Activated CD8-positive, alpha-beta memory T cell treated with anti-CD3 and anti-CD28 coated beads for 4 hours (primary cell): Measurements from ENCODE around the gene DNAJB12.
"Not testable (repeated sequence)": the region's sequence is repeated elsewhere in the genome, so short reads cannot be mapped to it uniquely, and the experiment has no call there.

ENCODE experiments used
- DNase-seq, 2 donors: peaks; one replicate each; pipeline ENCODE4 v3.0.0-alpha.2; 2020; ENCODE audit warnings: low read depth in 2 of 2

Gene DNAJB12

GRCh38 chr10:72331575-72332422 is 22.9 kb downstream of the DNAJB12 start:
- DNase-seq, result peak; percentile 77 to 80

DNA sequence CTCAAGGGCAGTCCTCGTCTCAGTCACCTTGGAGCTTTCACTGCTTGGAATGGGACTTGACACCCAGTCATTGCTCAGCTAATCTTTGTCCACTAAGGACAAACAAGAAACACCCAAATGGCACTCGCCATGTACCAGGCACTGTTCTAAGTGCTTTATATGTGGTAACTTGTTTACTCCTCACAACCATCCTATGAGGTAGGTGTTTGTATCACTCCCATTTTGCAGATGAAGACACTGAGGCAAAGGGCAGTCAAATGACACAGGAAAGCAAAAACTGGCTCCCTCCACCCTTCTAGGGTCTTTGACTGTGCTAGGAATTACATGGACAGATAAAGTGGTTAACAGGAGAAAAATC is 24.7 kb downstream of the DNAJB12 start:
- no peak for DNase-seq

DNA sequence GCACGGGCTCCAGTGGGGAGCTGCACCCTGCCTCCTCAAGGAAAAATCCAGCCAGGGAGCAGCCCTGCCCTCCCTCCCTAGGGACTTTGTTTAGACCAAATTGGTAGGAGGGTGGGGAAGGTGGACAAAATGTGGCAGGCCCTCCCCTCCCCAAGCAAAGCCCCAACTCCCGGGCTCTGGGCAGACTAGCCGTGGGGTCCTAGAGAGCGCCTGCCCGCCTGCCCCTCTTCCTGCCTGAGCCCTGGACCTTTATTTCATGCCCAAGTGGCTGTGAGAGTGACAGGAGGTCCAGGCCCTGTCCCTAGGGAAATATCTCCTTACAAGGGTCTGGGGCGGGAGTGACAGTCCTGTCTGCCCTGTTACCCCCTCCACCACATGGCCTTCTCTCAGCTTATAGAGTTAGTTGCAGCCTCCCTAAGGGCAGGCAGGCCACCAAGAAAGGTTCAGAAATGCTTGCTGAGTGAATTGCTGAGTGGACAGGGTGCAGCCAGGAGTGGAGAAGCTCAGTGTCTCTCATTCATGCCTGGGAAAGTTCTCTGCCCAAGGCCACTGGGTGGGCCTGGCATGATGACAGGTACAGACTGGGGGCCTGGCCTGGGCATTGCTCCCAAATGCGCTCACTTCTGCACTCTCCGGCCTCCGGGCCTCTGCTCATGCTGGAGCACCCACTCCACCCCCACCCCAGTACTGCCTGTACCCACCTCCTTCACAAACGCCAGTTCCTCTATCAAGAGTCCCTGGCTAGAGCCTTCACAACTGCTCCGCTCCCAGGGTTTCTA is 25.2 kb downstream of the DNAJB12 start:
- DNase-seq, result no peak

DNA sequence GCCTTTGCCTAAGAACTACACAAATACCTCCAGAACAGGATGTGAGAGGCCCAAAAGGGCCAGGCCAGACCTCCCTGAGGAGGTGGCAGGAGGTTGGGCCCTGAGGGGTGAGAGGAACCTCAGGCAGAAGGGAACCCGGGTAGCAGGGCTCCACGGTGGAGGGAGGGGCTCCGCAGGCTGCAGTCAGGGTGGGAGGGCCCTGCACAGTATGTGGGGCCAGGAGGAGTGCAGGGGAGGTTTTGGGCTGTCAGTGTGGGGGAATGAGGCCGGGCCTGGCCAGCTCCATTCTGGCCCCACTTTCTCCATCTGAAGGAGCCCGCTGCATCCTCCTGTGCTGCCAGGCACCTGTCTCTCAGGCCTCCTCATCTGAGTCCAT is 25.9 kb downstream of the DNAJB12 start:
- no peak for DNase-seq

- no peak for DNase-seq
Observed at GRCh38 chr10:72328045-72328828, 26.5 kb downstream of the DNAJB12 start.

DNA sequence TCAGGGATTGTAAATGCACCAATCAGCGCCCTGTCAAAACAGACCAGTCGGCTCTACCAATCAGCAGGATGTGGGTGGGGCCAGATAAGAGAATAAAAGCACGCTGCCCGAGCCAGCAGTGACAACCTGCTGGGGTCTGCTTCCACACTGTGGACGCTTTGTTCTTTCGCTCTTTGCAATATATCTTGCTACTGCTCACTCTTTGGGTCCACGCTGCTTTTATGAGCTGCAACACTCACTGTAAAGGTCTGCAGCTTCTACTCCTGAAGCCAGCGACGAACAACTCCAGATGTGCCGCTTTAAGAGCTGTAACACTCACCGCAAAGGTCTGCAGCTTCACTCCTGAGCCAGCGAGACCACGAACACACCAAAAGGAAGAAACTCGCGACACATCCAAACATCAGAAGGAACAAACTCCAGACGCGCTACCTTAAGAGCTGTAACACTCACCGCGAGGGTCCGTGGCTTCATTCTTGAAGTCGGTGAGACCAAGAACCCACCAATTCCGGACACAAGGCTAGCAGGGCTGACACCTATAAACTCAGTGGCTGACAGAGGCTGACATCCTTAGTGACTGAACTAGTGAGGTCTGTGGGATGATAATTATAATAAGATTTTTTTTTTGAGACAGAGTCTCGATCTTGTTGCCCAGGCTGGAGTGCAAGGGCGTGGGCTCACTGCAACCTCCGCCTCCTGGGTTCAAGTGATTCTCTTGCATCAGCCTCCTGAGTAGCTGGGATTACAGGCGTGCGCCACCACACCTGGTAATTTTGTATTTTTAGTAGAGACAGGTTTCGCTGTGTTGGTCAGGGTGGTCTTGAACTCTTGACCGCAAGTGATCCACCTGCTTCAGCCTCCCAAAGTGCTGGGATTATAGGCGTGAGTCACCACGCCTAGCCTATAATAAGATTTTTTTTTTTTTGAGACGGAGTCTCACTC is 27.8 kb downstream of the DNAJB12 start:
- DNase-seq, result not testable (repeated sequence)

DNA sequence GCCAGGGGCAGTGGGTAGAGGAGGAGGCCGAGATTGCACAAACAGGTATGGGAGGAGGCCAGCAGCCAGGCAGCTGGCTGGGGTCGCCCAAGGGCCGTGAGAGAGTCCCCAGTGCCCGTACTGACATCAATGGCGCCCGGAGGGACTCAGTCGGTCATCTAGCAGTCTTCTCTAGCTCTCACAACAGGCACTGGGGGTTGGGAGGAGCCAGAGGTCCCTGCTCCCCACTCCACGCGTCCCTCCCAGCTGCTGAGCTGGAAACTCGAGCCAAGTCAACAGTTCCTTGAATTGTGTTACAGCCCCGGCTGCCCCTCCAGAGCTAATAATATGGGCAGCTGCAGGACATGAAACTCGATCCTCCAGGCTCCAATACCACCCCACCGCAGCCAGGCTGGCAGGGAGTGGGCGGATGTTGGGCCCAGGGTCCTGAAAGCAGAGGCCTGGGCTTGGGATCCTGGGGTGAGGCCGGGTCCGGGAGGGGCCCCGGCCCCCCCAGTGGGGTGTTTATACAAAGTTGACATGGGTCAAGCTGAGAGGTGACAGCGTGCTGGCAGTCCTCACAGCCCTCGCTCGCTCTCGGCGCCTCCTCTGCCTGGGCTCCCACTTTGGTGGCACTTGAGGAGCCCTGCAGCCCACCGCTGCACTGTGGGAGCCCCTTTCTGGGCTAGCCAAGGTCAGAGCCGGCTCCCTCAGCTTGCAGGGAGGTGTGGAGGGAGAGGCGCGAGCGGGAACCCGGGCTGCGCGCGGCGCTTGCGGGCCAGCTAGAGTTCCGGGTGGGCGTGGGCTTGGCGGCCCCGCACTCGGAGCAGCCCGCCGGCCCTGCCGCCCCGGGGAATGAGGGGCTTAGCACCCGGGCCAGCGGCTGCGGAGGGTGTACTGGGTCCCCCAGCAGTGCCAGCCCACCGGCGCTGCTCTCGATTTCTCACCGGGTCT is 29.2 kb downstream of the DNAJB12 start:
- DNase-seq, result not testable (repeated sequence)

DNA sequence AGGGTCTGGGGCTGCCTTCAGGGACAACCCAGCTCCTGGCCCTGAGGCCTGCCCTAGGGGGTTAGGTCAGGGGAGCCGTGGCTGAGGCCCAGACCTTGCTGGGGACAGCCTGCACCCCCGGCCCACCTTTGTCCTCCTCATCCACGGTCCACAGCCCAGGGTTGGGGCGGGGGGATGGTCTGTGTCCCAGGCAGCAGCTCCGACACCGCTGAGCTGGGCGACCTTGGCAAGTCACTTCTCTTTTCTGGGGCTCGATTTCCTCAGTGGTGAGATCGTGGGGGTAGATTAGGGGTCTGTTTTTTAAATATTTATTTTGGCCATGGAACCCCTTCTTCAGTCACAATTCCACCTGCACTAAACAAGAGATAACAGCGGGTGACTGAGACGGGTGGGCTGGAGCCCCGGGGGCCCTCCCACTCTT is 30.9 kb downstream of the DNAJB12 start:
- DNase-seq, result no peak

DNA sequence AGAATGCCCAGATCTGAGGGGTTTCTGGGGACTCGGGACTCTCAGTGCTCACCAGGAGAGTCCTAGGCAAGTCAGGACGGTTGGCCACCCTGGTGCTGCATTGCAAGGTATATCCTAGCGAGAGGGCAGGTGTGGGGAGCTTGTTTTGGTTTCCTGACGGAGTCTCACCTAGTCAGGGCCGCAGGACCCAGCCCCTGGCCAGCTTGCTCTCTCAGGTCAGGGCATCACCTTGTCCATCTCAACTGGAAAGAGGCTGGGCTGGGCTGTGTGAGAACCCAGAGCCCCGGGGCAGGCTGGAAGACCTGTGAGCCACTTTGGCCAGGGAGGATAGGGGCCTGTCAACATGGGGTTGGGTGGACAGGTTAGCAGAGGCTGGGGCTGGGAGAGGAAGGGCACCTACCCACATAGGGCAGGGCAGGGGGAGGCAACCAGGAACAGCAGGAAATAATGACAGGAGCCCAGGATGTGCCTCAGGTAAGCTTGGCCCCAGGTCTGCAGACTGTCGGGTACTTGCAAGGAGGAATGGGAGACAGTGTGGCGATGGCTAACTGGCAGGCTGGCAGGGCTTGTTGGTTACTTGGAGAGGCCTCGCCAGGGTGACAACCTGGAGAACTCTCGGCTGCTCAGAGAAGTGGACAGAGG is 31.5 kb downstream of the DNAJB12 start:
- DNase-seq, result no peak

GRCh38 chr10:72322280-72323058 is 32.2 kb downstream of the DNAJB12 start:
- no peak for DNase-seq

GRCh38 chr10:72322030-72322279 is 32.8 kb downstream of the DNAJB12 start:
- DNase-seq, result no peak

DNA sequence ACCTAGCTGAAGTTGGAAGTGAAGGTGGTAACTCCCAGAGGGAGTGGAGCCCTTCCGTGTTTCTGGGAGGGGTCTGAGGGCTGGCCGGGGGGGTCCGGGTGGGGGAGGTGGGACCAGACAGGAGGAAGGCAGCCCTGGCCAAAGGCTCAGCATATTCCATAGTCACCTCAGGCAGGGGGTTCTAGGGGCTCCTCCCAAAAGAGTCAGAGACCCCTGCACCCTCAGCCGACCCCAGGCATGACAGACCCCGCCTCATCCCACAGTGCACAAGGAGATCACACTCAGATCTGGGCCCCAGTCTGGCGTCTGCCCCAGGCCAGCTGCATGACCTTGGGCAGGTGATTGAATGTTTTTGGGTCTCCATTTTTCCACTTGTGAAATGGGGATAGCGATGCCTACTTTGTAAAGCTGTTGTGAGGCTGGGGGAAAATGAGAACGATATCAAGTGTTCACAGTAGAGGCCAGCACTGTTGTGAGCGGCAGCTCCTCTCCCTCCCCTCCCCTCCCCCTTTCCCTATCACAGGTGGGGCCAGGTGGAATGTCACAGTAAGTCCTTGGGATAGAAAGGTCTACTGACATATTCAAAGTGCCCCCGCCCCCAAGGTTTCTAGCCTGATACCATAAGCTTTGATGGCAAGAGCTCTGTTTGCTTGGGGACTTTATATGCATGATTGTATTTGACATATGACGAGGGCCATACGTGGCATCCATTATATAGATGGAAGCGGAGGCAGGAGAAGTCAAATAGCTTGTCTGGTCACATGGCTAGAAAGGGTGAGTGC is 33.3 kb downstream of the DNAJB12 start:
- DNase-seq, result no peak

DNA sequence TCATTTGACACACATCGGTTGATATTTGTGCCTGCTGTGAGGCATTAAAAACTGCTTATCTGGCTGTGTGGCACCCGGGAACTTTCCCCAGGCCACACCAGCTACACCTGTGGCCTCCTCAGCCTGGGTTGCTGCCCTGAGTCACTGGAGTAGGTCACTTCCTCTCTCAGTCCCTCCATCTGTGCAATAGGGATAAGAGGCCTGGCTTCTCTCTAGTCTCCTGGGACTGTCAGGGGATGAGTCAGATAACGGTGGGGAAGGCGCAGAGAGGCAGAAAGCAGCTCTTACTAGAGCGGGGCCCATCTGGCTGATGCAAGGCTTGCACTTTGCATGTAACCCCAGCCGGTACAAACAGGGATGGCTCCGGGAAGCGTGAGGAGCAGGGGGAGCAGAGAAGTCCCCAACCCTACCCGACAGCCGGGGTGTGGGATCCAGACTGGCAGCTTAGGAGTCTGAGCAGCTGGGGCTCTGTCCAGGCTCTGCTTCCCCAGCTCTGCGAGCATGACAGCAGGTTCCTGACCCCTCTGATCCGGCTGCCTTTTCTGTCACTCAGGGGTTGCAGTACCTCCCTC is 34.0 kb downstream of the DNAJB12 start:
- DNase-seq, result no peak

GRCh38 chr10:72319416-72320254 is 35.1 kb downstream of the DNAJB12 start:
- DNase-seq, result peak; percentile 73 to 79

DNA sequence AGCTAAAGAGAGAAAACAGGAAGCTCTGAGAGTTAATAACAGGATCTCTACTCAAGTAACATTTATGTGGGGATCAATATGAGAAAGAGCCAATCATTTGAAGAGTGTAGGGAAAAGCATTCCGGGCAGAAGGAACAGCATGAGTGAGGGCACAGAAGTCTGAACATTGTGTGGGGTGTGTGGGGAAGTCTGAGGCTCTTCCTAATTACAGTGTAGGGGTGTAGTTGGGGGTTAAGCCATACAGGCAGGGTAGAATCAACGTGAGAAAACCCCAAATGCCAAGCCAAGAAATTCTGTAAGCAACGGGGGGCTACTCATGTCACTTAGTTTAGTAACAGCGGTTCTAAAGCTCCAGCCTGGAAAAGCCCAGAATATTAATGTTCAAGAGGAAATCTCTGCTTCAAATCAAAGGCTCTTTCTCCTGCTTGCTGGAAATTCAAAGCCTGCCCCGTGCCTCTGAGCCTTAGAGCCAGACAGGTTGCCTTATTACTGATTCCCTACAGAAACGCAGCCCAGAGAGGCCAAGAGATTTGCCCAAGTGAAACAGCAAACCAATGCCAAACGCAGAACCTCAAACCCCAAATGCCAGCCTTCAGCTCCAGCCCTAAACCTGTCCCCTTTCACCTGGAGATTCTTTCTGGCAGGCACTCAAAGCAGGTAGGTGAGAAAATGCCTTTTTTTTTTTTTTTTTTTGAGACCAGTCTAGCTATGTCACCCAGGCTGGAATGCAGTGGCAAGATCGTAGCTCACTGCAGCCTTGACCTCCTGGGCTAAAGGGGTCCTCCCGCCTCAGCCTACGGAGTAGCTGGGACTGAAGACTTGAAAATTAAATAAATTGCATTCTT is 36.1 kb downstream of the DNAJB12 start:
- no peak for DNase-seq
